Frontal cortex (tissue), 4 donors: Measurements from ENCODE around the gene TMSB4X. TPM values are rescaled to one million over a fixed set of nuclear protein-coding genes. Genes with fewer than 3 reads are reported as not detected.
"Not testable (repeated sequence)": the region's sequence is repeated elsewhere in the genome, so short reads cannot be mapped to it uniquely, and the experiment has no call there.

ENCODE experiments used
- DNase-seq, 2 donors: peaks; one replicate each; pipeline ENCODE4 v3.0.0; 2012; ENCODE audit warnings: low spot score in 2 of 2
- FAIRE-seq: peaks from 2 replicates; lab custom pipeline; 2012; peaks lifted over from hg19 to GRCh38; lab: Jason Lieb, UNC
- total RNA-seq: library from RNA; depleted of rRNA; stranded (reverse); fragments of >200 nt; gene quantifications from one replicate; pipeline ENCODE4 v1.2.3, GENCODE V29; 2014
- donor health status: control.
- donor health status: control.
- donor health status: control.

TMSB4X gene
- total RNA-seq, 1 donor from 2014 or later: 5,673 TPM

DNA sequence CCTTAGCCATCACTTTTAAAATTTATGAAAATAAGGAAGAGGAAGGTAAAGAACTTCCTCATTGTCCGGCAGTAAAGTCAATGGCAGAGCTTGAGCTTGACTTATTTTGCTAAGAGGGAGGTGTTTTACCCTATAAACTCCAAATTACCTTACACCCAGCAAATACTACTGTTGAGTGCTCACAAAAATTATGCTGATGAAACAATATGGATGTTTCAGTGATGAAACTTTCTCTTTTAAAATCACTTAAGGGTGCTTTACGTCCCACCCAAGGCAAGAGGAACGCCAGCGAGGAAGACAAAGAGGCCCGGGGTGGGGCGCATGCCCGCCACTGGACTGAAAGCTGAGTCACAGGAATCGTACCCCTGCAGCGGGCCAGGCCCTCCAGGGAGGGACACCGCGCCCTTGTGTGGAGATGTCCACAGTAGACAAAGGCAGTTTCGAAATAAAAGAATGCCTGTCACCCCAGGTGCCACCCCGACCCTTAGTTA, 560 bp upstream of the TMSB4X start:
- DNase-seq: no peak
- no peak for FAIRE-seq

DNA sequence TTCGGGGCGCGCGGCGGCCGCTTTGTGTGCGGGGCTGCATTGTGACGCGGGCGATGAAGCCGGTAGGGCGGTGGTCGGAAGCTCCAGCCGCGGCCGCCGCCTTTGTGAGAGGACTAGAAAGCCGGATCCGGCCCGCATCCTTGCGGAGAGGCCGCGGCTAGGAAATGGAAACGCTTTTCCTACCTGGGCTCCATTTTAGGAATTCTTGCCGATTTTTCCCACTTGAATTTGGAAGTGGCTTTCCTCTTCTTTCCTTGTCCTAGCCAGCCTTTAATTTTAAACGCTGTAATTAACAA, 708 bp downstream of the TMSB4X start:
- no peak for FAIRE-seq
- DNase-seq: no peak

DNA sequence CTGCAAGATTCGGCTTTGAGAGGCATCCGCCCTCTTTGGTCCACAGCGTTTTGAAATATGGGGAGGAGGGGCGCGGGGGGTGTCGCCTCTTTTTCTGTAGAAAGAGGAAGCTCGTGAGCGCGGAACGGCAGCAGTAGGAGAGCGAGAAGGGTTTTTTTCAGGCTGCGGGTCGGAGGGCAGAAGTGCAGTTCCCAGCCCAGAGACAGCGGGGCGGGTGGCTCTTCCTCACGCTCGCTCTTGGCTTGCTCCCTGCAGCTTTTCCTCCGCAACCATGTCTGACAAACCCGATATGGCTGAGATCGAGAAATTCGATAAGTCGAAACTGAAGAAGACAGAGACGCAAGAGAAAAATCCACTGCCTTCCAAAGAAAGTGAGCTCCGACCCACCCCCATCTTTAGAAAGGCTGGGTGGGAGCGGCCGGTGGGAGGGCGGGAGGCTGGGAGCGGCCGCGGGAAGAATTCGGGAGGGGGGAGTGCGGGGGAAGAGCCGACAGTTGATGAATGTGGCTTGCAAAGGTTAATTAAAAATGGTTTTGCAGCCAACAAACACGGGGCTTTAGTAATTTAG, 1.2 kb downstream of the TMSB4X start:
- no peak for FAIRE-seq
- DNase-seq: no peak

DNA sequence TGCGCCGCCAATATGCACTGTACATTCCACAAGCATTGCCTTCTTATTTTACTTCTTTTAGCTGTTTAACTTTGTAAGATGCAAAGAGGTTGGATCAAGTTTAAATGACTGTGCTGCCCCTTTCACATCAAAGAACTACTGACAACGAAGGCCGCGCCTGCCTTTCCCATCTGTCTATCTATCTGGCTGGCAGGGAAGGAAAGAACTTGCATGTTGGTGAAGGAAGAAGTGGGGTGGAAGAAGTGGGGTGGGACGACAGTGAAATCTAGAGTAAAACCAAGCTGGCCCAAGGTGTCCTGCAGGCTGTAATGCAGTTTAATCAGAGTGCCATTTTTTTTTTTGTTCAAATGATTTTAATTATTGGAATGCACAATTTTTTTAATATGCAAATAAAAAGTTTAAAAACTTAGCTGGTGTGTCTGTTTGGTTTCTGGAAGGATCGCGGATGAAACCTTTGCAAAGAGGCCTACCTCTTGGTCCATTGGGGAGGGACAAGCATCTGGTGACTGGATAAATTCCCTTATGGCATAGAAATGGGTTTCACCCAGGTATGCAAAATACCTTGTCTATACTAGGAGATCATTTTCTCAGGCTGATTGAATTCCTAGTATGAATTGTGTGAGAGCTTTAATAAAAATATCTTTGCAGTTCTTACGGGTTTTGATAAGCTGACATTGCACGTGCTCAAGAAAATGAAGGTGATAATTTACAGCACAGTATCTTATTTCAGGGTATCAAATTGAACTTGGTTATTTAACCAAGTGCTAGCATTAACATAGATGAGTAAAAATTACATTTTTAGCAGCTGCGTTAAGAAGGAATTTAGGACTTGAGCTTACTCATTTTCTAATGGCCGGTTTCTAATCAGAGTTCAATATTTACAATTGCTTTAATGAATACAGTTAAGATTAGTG, 2.2 kb downstream of the TMSB4X start:
- not testable (repeated sequence) for DNase-seq, FAIRE-seq

DNA sequence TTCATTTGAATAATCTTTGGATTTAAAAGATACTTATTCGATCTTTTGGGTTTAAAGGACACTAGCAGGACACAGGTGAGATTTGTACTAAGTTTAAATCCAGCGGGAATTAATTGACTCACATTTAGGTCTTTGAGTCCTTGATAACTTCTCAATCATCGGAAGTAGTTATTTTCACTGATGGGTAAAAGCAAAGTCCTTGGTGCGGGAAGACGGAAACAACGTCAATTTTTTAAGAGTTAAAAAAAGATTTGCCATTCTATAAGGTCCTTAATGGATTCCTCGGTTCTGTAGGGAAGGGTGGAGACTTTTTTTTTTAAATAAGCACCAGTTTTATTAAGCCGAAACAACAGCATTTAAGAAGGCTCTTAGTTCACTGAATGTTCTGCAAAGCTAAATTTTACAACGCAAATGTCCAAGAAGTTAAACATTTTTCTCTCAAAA, 2.9 kb downstream of the TMSB4X start:
- no peak for FAIRE-seq
- no peak for DNase-seq

DNA sequence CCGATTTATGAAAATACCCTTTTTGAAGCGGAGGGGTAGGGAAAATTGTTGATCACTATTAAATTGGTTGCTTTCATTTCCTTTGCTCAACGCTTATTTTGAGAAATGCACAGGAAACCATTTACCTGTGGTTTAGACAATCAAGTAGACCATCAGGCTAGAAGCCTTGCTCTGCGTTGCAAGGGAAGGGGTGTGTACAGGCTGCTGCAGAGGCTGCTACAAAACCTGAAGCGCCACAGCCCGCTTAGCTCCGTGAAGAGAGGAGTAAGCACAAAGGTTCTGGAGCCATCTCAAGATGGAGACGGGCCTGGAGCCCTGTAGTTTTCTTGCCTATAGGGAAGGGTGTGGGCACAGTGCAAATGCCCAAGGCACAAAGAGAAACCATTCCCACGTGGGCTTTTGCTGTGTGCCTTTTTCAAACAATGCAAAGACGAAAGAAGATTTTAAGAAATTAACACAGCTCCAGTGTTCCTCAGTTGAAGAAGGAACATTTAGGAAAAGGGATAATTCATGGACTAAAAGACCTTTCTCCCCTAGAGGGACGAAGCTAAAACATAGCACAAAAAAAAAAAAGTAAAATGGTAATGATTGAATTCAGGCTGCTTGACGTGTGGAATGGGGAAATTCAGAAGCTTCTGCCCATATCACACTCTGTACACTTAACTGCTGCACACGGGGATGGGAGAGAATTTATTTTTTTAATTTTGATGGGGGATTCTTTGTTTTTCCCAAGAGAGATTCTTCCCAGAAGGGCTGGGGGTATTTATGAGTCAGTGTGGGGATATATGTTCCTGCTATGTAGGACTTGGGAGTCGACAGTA, 3.5 kb downstream of the TMSB4X start:
- DNase-seq: no peak
- no peak for FAIRE-seq

DNA sequence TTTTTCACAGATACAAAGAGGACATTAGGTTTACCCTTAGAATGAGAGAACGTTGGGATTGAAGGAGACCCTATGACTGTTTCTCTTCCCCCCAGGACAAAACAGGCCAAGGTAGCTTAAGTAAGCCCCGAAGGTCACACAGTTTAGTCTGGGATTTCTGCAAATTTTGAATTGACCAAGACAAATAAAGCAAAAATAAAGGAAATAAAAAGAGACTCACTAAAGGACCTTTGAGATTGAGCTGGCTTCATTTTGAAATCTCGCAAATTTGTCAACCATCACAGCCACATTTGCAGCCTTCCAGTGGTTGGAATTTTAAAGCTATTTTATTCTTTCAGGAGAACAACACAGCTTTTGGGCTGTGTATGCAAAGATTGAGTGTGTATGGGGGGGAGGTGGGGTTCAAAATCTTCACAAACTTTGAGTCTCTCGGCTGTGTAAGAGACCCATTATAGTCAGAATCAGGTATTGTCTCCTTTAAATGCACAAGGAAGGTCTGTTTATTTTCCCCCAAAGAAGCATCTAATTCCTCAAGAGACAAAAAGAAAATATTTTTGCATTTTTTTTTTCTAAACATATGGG, 4.2 kb downstream of the TMSB4X start:
- DNase-seq (no peak), FAIRE-seq (no peak)

DNA sequence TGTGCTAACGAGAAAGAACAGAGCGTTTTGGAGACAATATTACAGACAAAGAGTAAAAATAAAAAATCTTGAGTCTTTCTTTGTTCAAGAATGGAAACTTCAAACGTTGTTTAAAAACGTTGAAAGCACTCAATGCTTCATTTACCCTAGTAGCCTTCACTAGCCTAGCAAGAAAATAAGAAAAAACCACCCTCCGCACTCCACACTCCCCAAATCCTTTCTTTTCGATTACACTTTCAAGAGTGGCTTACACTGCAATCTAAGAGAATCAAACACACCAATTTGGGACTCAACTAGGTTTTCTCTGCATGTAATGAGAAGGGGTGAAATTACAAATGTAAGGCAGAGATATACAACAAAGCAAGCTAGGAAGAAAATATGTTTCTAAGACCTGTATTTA, 4.7 kb downstream of the TMSB4X start:
- no peak for FAIRE-seq

DNA sequence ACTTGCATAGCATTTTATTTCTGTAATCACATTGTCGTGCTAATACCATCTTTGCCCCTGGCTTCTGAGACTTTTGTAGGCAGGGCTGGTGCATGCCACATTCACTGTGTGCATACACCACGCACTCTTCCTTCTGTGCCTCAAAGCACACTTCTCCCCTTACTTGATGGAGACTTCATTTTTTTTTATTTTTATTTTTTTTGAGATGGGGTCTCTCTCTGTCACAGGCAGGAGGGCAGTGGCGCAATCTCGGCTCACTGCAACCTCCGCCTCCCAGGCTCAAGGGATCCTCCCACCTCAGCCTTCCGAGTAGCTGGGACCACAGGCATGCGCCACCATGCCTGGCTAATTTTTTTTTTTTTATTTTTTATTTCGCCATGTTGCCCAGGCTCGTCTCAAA, 5.1 kb downstream of the TMSB4X start:
- FAIRE-seq, DNase-seq: not testable (repeated sequence)

More for the DNA sequence above, 4.7 kb downstream of the TMSB4X start:
- no peak for DNase-seq

DNA sequence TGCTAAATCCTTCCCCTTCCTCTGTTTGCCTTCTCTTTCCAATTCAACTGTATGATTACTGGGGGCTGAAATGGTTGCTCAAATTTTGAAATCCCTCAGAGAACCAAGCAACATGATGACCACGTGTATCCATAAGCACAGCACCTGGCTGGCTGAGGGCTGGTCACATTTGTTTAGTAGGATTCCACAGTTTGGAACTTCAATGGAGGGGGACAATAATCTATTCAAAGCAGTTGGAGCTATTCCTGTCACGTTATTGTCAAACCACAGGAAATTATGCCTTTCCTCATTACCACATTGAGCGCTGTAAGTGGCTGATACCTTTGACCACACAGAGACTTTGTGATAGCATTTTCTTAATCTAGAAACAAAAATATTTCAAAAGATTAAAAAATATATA, 7.0 kb downstream of the TMSB4X start:
- no peak for FAIRE-seq
- DNase-seq: no peak

DNA sequence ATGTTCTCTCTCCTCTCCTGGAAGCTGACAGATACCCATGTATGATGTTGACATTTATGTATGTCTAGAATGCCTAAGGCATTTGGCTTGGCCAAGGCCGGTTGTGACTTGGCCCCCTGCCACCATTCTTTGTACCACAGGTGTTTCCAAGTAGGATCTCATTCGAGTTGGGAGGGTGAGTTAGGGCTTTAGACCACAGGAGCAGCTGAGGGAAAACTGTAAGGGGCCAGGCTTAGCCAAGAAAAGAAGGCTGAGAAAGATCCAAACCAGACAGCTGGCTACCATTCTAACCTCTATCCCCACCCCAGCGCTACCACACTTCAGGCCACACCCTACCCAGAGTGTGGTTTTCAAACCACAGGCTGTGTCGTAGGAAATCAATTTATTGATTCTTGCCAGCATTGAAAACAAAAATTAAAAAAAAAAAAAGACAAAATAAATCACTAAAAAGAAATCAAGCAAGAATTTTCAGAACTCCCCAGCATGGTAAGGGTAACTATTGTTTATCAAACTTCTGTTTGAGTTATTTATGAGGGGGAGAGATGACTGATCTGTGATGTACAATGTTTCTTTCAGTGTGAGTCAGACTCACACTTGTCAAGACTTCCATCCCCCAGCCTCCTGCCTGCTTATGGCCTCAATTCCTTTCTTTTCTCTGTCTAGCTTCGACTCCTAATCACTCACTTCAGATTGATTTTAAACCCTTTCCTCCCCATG, 9.9 kb downstream of the TMSB4X start:
- no peak for DNase-seq
- no peak for FAIRE-seq

DNA sequence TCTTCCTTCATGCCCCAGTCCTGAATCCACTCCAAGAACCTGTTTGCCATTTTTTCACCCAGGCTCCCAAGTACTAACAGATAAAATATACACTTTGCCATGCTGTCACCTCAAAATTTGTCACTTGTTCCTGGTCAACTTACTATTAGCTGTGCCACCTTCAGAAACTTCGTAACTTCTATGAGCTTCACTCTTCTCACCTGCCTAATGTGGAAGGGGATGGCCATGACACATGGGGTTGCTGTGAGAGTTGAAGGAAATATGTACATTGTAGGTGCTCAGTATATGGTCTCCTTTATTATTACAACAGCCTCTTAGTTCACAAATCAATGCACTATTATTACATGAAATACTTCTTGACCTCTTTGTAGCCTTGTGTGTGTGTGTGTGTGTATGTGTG, 10.4 kb downstream of the TMSB4X start:
- FAIRE-seq (no peak), DNase-seq (no peak)

DNA sequence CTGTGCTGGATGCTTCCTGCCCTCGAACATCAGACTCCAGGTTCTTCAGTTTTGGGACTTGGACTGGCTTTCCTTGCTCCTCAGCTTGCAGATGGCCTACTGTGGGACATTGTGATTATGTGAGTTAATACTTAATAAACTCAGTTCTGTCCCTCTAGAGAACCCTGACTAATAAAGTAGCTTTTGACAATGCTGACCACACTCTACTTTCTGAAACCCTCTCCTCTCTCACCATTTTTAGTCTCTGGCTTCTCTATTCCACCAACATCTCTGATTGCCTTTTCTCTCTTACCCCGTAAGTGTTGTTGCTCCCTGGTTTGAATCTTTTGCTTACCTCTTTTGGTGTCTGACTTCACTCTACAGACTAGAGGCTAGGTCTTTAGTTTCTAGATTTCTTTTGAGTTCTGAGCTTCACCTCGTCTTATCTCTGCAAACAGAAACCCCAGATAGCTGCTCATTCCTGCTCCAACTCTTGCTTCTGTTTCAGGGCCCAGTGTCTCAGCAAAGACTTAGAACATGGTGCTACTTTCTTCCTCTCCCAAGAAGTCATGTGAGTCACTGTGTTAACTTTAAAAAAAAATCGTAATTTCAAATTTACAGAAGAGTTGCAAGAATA, 11.4 kb downstream of the TMSB4X start:
- DNase-seq: no peak
- FAIRE-seq: no peak

DNA sequence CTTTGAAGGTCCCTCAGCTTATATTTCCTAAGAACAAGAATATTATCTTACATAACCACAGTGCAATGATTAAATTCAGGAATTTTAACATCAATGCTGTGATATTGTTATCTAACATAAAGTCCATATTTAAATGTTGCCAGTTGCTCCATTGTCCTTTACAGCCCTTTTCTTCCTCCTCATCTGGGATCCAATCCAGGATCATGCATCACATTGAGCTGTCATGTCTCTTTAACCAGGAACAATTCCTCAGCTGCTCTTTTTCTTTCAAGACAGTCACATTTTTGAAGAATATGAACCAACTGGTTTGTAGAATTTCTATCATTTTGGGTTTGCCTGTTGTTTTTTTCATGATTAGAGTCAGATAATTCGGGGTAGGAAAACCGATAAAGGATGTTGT, 12.0 kb downstream of the TMSB4X start:
- no peak for DNase-seq
- FAIRE-seq: no peak

DNA sequence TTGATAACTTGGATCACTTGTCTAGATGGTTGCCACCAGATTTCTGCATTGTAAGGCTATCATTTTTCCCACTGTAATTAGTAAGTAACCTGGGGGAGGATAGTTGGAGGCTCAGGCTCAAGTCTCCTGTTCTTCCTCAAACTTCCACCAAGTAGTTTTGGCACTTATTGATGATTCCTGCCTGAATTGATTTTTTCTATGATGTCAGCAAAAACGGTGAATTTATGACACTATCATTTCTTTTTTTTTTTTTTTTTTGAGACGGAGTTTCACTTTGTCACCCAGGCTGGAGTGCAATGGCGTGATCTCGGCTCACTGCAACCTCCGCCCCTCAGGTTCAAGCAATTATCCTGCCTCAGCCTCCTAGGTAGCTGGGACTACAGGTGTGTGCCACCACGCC, 12.4 kb downstream of the TMSB4X start:
- DNase-seq (no peak), FAIRE-seq (no peak)

DNA sequence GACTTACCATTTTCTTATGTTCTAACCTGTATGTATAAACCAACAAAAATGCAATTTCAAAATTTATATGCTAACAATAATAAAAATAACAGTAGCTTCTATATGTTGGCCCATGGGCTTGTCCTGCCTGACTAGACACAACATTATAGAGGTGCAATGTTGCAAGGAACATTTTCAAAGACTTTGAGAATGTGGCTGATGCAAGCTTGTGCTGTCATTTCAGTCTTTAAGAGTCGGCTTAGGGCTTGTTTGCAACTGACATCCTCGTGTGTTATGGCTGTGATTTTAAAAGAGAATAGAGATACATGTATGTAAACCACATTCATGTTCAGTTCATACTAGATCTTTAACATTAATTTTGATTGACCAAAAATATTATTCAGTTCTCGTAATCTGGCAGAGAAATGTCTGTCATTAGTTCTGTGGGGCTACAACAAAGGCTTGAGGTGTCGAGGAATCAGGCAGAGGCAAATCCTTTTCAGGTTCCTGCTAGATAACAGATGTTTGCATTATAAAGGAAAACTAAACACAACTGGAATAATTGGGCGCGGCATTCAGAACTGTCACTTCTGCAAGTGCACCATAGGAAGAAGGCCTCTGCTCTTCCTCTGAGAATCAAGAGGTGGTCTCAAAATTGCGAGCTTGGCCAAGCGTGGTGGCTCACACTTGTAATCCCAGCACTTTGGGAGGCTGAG, 13.1 kb downstream of the TMSB4X start:
- no peak for FAIRE-seq
- DNase-seq: no peak

DNA sequence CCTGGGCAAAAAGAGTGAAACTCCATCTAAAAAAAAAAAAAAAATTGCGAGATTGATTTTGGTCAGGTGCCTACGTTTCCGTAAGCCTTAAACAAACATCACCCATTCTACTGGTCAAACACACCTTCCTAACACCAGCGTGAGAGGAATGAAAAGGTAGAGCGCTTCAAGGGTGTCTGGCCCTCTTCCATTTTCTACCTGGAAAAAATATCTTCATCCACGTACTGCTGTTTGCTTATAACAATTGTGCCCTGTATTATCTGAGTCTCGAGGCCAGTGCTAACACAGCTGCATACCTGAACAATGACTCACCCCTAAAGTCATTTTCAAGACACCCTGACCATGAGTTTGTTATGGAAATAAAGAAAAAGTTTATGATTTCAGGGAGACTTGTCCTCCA, 13.9 kb downstream of the TMSB4X start:
- no peak for DNase-seq
- FAIRE-seq: no peak

DNA sequence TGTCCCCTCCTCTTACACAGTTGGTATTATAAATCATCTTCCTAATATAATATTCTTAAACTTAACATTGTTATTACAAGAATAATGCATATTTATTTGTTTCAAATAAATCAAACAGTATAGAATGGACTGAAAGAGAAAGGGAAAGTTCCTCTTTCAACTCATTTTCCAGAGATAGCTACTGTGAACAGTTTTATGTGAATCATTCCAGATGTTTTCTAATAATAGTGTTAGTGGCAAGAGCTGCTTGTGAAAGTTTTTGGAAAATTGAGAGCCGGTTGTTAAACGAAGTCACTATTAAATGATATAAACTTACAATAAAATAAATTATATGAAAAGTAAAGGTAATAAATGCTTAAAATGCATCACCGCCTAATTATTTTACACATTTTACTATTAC, 14.6 kb downstream of the TMSB4X start:
- FAIRE-seq (no peak), DNase-seq (no peak)

DNA sequence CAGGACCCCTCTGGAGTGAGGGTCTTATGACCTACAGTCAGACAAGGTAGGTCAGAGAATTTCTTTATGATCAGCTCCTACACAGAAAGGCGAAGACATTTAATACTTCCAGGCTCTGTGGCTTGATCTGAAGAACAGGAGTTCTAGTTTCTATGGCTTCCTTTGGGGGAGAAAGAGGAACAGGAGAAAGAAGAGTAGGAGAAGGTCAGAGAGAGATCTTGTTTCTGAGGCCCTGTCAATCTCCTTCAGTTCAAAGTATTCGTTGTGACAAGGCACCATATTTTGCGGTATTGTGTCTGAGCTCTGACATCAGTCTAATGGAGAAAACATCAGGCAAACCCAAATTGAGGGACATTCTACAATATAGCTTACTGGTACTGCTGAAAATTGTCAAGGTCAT, 16.7 kb downstream of the TMSB4X start:
- no peak for DNase-seq
- no peak for FAIRE-seq
